ENCODE measurements around the gene F2.

GRCh38 chr11:46721286-46721685 is 2.3 kb downstream of the F2 start:
- TF ChIP-seq CTCF (IDR thresholded peaks at IDR 0.05; ENCODE audit: insufficient read depth, low read length), result no peak
- no peak for TF ChIP-seq REST (IDR thresholded peaks at IDR 0.05; ENCODE audit: insufficient replicate concordance, low read depth)
- TF ChIP-seq SPI1 (IDR thresholded peaks at IDR 0.05; ENCODE audit: borderline replicate concordance, low read depth), result no peak
- no peak for TF ChIP-seq POLR2AphosphoS5 (IDR thresholded peaks at IDR 0.05; ENCODE audit: low read depth)
- no peak for TF ChIP-seq GABPA (IDR thresholded peaks at IDR 0.05; ENCODE audit: low read depth)
